ENCODE measurements around the gene FSTL5. TPM values are rescaled to one million over a fixed set of nuclear protein-coding genes. Genes with fewer than 3 reads are reported as not detected.

The FSTL5 gene
- polyA plus RNA-seq, 1 donor from 2014 or later = not detected

GRCh38 chr4:161530710-161531109, 633.1 kb downstream of the FSTL5 start:
- H3K36me3 Mint-ChIP-seq = no peaks in the 10 kb centered on the region
- no peaks in the 10 kb centered on the region for H3K4me1 Mint-ChIP-seq
- H3K4me3 Mint-ChIP-seq = no peak overlapping the region
- H3K27ac Mint-ChIP-seq = no peak overlapping the region
- H3K9me3 Mint-ChIP-seq = peaks cover 1 to 20% (median 6%) of the 10 kb centered on the region in 3 donors
- no peaks in the 10 kb centered on the region for H3K27me3 Mint-ChIP-seq

GRCh38 chr4:161525121-161525520, 638.7 kb downstream of the FSTL5 start:
- Mint-ChIP-seq H3K27ac (no peak overlapping the region), H3K27me3 (no peaks in the 10 kb centered on the region), H3K4me3 (no peak overlapping the region), H3K36me3 (no peaks in the 10 kb centered on the region), H3K9me3 (peaks cover 0 to 3% (median 0%) of the 10 kb centered on the region in 3 donors), H3K4me1 (no peaks in the 10 kb centered on the region)

- no peaks in the 10 kb centered on the region for H3K36me3 Mint-ChIP-seq
- H3K4me3 Mint-ChIP-seq = no peak overlapping the region
- peaks cover 0 to 3% (median 0%) of the 10 kb centered on the region in 3 donors for H3K9me3 Mint-ChIP-seq
- H3K27ac Mint-ChIP-seq = no peak overlapping the region
- no peaks in the 10 kb centered on the region for H3K4me1 Mint-ChIP-seq
- H3K27me3 Mint-ChIP-seq = no peaks in the 10 kb centered on the region
These were observed 641.8 kb downstream of the FSTL5 start for GRCh38 chr4:161522031-161522430.

- Mint-ChIP-seq H3K27me3 (no peaks in the 10 kb centered on the region), H3K36me3 (no peaks in the 10 kb centered on the region), H3K4me3 (no peak overlapping the region), H3K4me1 (no peaks in the 10 kb centered on the region), H3K27ac (no peak overlapping the region), H3K9me3 (peaks cover 0 to 3% (median 0%) of the 10 kb centered on the region in 3 donors)
These were observed 644.2 kb downstream of the FSTL5 start for GRCh38 chr4:161519611-161520010.

GRCh38 chr4:161517941-161518340, 645.9 kb downstream of the FSTL5 start:
- Mint-ChIP-seq H3K9me3 (peaks cover 0 to 6% (median 2%) of the 10 kb centered on the region in 3 donors), H3K4me3 (no peak overlapping the region), H3K36me3 (no peaks in the 10 kb centered on the region)

GRCh38 chr4:161505141-161505540, 658.7 kb downstream of the FSTL5 start:
- no peaks in the 10 kb centered on the region for H3K4me1 Mint-ChIP-seq
- no peaks in the 10 kb centered on the region for H3K36me3 Mint-ChIP-seq
- H3K4me3 Mint-ChIP-seq = no peak overlapping the region
- H3K27me3 Mint-ChIP-seq = no peaks in the 10 kb centered on the region
- no peaks in the 10 kb centered on the region for H3K9me3 Mint-ChIP-seq
- no peak overlapping the region for H3K27ac Mint-ChIP-seq

More at GRCh38 chr4:161517941-161518340, 645.9 kb downstream of the FSTL5 start:
- Mint-ChIP-seq H3K27ac (no peak overlapping the region), H3K4me1 (no peaks in the 10 kb centered on the region), H3K27me3 (no peaks in the 10 kb centered on the region)

- no peak overlapping the region for H3K27ac Mint-ChIP-seq
- no peaks in the 10 kb centered on the region for H3K4me1 Mint-ChIP-seq
- no peaks in the 10 kb centered on the region for H3K27me3 Mint-ChIP-seq
- no peak overlapping the region for H3K4me3 Mint-ChIP-seq
- no peaks in the 10 kb centered on the region for H3K36me3 Mint-ChIP-seq
- H3K9me3 Mint-ChIP-seq = peaks cover 0 to 3% (median 2%) of the 10 kb centered on the region in 3 donors
These were observed 665.6 kb downstream of the FSTL5 start for GRCh38 chr4:161498155-161498554.

GRCh38 chr4:161486461-161486860, 677.3 kb downstream of the FSTL5 start:
- no peaks in the 10 kb centered on the region for H3K27me3 Mint-ChIP-seq
- peaks cover 0 to 3% (median 0%) of the 10 kb centered on the region in 3 donors for H3K9me3 Mint-ChIP-seq
- no peak overlapping the region for H3K4me3 Mint-ChIP-seq
- no peak overlapping the region for H3K27ac Mint-ChIP-seq
- no peaks in the 10 kb centered on the region for H3K36me3 Mint-ChIP-seq
- no peaks in the 10 kb centered on the region for H3K4me1 Mint-ChIP-seq

GRCh38 chr4:161466316-161466715, 697.5 kb downstream of the FSTL5 start:
- Mint-ChIP-seq H3K4me1 (no peaks in the 10 kb centered on the region), H3K9me3 (peaks cover 0 to 6% (median 4%) of the 10 kb centered on the region in 3 donors), H3K27me3 (no peaks in the 10 kb centered on the region), H3K36me3 (no peaks in the 10 kb centered on the region), H3K4me3 (no peak overlapping the region), H3K27ac (no peak overlapping the region)

- peaks cover 0 to 5% (median 3%) of the 10 kb centered on the region in 3 donors for H3K9me3 Mint-ChIP-seq
- H3K36me3 Mint-ChIP-seq = no peaks in the 10 kb centered on the region
- H3K4me1 Mint-ChIP-seq = no peaks in the 10 kb centered on the region
- H3K27me3 Mint-ChIP-seq = no peaks in the 10 kb centered on the region
- no peak overlapping the region for H3K4me3 Mint-ChIP-seq
- H3K27ac Mint-ChIP-seq = no peak overlapping the region
These were observed 700.4 kb downstream of the FSTL5 start for GRCh38 chr4:161463436-161463835.

- Mint-ChIP-seq H3K27me3 (no peaks in the 10 kb centered on the region), H3K36me3 (no peaks in the 10 kb centered on the region), H3K27ac (no peak overlapping the region)
These were observed 705.9 kb downstream of the FSTL5 start for GRCh38 chr4:161457906-161458305.

GRCh38 chr4:161457311-161457710, 706.5 kb downstream of the FSTL5 start:
- Mint-ChIP-seq H3K27me3 (no peaks in the 10 kb centered on the region), H3K27ac (no peak overlapping the region), H3K36me3 (no peaks in the 10 kb centered on the region), H3K4me3 (no peak overlapping the region), H3K9me3 (peaks cover 0 to 2% (median 0%) of the 10 kb centered on the region in 3 donors), H3K4me1 (no peaks in the 10 kb centered on the region)

More at GRCh38 chr4:161457906-161458305, 705.9 kb downstream of the FSTL5 start:
- Mint-ChIP-seq H3K4me1 (no peaks in the 10 kb centered on the region), H3K4me3 (no peak overlapping the region), H3K9me3 (peaks cover 0 to 2% (median 0%) of the 10 kb centered on the region in 3 donors)

- no peaks in the 10 kb centered on the region for H3K4me1 Mint-ChIP-seq
- peaks cover 0 to 2% (median 0%) of the 10 kb centered on the region in 3 donors for H3K9me3 Mint-ChIP-seq
- no peak overlapping the region for H3K4me3 Mint-ChIP-seq
- H3K27me3 Mint-ChIP-seq = no peaks in the 10 kb centered on the region
- no peaks in the 10 kb centered on the region for H3K36me3 Mint-ChIP-seq
- H3K27ac Mint-ChIP-seq = no peak overlapping the region
These were observed 708.9 kb downstream of the FSTL5 start for GRCh38 chr4:161454860-161455259.

GRCh38 chr4:161448550-161449180, 715.1 kb downstream of the FSTL5 start:
- Mint-ChIP-seq H3K36me3 (no peaks in the 10 kb centered on the region), H3K27me3 (no peaks in the 10 kb centered on the region), H3K4me1 (no peaks in the 10 kb centered on the region), H3K4me3 (no peak overlapping the region), H3K27ac (no peak overlapping the region), H3K9me3 (peaks cover 2 to 10% (median 5%) of the 10 kb centered on the region in 3 donors)

GRCh38 chr4:161444626-161445025, 719.2 kb downstream of the FSTL5 start:
- Mint-ChIP-seq H3K4me3 (no peak overlapping the region), H3K4me1 (no peaks in the 10 kb centered on the region), H3K27ac (no peak overlapping the region), H3K36me3 (no peaks in the 10 kb centered on the region), H3K9me3 (peaks cover 4 to 10% (median 10%) of the 10 kb centered on the region in 3 donors), H3K27me3 (no peaks in the 10 kb centered on the region)

GRCh38 chr4:161442921-161443320, 720.9 kb downstream of the FSTL5 start:
- Mint-ChIP-seq H3K27me3 (no peaks in the 10 kb centered on the region), H3K27ac (no peak overlapping the region), H3K36me3 (no peaks in the 10 kb centered on the region), H3K4me1 (no peaks in the 10 kb centered on the region), H3K9me3 (peaks cover 3 to 10% (median 10%) of the 10 kb centered on the region in 3 donors), H3K4me3 (no peak overlapping the region)
